T-helper 2 cell treated with Interferon-gamma antibody and Interleukin-4, amounts not matched to agents 5 μg/mL and 100 μg/mL, for 36 hours (primary cell): Measurements from ENCODE around the gene PRB2.
"Not testable (repeated sequence)": the region's sequence is repeated elsewhere in the genome, so short reads cannot be mapped to it uniquely, and the experiment has no call there.

Experiments
- DNase-seq: peaks from one replicate; pipeline ENCODE4 v3.0.0; 2021; ENCODE audit warnings: low spot score
- H3K27ac Mint-ChIP-seq: one replicate; pipeline ENCODE4 v1.8.0; 2021; ENCODE audit warnings: mild to moderate bottlenecking, mixed read lengths
- H3K27me3 Mint-ChIP-seq: one replicate; pipeline ENCODE4 v1.8.0; 2021; ENCODE audit warnings: low read depth, mixed read lengths
- H3K36me3 Mint-ChIP-seq: one replicate; pipeline ENCODE4 v1.8.0; 2021; ENCODE audit warnings: low read depth, mixed read lengths
- H3K4me1 Mint-ChIP-seq: one replicate; pipeline ENCODE4 v1.8.0; 2021; ENCODE audit warnings: low read depth, mixed read lengths
- H3K4me3 Mint-ChIP-seq: one replicate; pipeline ENCODE4 v1.8.0; 2022; ENCODE audit warnings: mild to moderate bottlenecking, moderate library complexity, mixed read lengths
- H3K9me3 Mint-ChIP-seq: one replicate; pipeline ENCODE4 v1.8.0; 2021; ENCODE audit warnings: mixed read lengths

The PRB2 gene

DNA sequence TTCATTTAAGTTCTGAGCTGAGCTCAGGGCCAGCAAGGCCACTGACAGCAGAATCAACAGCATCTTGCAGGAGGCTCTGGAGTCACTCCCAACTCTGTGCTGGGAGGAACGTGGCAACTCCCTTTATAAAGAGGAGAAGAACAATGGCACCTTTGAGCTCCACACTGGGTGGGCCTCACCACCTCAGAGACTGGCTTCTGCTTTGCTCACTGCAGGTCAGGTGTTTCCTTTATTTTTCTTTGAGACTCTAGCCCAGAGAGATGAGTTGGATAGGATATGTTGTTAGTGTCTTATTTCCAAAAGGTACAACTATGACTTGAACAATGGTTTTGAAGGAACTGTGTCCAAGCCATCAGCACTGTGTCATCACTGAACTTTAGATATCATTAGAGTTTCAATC lies at the start of gene PRB2:
Gene PRB2 (minus strand): TSS at position 101 of the 400 bp plus-strand sequence. CDS start 38 bp downstream, at position 63.
- H3K4me3 Mint-ChIP-seq, H3K27ac Mint-ChIP-seq, H3K4me1 Mint-ChIP-seq, H3K36me3 Mint-ChIP-seq, H3K27me3 Mint-ChIP-seq, H3K9me3 Mint-ChIP-seq, DNase-seq: not testable (repeated sequence)

DNA sequence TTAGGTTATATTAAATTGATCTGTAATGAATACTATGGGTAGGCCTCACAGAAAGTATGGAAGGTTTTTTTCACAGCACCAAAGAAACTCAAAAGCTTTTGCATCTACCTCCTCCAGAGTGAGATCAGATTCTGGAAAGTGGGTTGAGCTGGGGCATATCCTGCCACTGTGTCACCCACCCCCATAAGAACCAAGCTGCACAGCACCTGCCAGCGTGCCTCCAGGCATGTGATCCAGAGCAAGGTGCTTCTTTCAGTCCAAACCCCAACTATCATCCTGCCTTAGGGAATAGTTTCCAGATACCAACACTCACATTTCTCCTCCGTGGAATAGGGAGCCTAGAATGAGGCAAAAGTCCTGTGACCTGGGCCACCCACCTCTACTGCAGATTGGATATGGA lies 42.6 kb upstream of the PRB2 start:
- Mint-ChIP-seq H3K4me1 (no peaks in the 10 kb centered on the region), H3K27me3 (no peaks in the 10 kb centered on the region), H3K9me3 (no peaks in the 10 kb centered on the region), H3K4me3 (no peak overlapping the region), H3K36me3 (no peaks in the 10 kb centered on the region), H3K27ac (no peak overlapping the region)
- no peak for DNase-seq

DNA sequence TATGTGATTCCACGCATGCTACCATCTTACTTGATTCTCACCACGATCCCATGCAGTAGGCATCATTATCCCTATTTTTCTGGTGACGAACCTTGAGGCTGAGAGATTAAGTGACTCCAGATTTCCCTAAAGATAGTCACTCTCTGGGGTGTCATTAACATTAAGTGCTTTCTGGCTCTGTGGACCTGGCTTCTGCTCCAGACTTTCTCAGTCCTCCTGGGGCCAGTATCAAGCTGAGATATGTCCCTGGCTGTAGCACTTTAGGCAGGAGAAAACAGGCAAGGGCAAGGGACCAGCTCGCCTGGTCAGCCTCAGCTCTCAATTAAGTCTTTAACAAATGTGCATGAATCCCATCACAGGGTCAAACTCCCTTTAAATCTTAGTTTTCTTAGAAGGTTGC lies 38.3 kb upstream of the PRB2 start:
- Mint-ChIP-seq H3K9me3 (no peaks in the 10 kb centered on the region), H3K4me1 (no peaks in the 10 kb centered on the region), H3K27me3 (no peaks in the 10 kb centered on the region), H3K4me3 (no peak overlapping the region), H3K27ac (no peak overlapping the region), H3K36me3 (no peaks in the 10 kb centered on the region)
- no peak for DNase-seq

DNA sequence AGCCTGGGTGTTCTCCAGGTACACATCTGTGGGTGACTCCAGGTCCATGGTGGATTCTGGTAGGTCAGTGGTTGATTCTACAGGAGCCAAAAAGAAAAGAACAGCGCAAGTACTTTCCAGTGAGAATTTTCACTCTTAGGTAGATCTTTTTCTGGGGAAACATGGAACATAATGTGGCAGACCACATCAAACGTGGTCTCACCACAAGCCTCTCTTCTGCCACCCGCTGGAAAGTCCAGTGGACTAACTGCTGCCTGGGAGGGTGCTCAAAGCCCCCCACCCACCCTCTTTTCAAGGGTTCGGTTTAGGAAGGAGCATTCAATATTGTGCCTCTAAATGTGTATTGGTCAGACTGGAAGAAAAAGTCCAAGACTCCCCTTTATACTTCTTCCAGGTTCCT lies 36.1 kb upstream of the PRB2 start:
- no peaks in the 10 kb centered on the region for H3K36me3 Mint-ChIP-seq
- H3K9me3 Mint-ChIP-seq = no peaks in the 10 kb centered on the region
- H3K27ac Mint-ChIP-seq = no peak overlapping the region
- H3K4me1 Mint-ChIP-seq = no peaks in the 10 kb centered on the region
- no peaks in the 10 kb centered on the region for H3K27me3 Mint-ChIP-seq
- DNase-seq = no peak
- no peak overlapping the region for H3K4me3 Mint-ChIP-seq

DNA sequence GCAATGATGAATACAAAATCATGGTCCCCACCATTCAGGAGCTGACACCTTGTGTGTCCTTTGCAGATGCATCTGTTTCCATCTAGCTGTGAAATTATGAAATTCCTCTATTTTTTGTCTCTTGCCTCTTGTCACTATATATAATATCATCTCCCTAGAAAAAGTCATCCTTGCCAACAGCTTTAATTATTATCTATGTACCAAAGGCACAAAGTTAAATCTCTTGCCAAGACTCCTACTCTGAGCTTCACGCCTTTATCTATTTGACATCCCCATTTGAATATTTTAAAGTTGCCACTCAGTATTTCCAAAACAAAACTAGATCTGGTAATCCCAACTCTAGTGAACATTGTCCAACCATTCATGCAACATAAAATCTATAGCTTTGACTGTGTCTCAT lies 32.0 kb upstream of the PRB2 start:
- Mint-ChIP-seq H3K9me3 (no peaks in the 10 kb centered on the region), H3K4me1 (no peaks in the 10 kb centered on the region), H3K27ac (no peak overlapping the region), H3K36me3 (no peaks in the 10 kb centered on the region), H3K27me3 (no peaks in the 10 kb centered on the region), H3K4me3 (no peak overlapping the region)
- no peak for DNase-seq

DNA sequence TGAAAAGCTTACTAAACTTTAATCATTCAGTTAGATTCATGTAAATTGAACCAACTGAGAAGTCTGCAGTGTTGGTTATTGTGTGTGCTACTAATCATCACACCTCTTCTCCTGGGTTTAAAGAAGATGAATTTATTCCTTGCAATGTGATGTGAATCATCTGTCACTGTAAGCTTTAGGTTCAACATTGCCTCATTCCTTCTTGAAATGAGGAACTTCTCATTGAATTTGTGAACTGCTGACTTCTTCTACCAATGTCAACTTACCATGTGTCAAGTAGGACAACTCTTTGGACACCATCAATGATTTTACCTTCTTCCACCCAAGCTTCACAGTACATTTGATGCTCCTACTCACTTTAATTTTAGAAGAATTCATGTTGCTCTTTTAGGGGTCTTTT lies 17.4 kb upstream of the PRB2 start:
- no peak overlapping the region for H3K4me3 Mint-ChIP-seq
- no peak for DNase-seq
- H3K27ac Mint-ChIP-seq = no peak overlapping the region
- H3K36me3 Mint-ChIP-seq = no peaks in the 10 kb centered on the region
- H3K27me3 Mint-ChIP-seq = no peaks in the 10 kb centered on the region
- no peaks in the 10 kb centered on the region for H3K4me1 Mint-ChIP-seq
- peaks cover 15% of the 10 kb centered on the region for H3K9me3 Mint-ChIP-seq

DNA sequence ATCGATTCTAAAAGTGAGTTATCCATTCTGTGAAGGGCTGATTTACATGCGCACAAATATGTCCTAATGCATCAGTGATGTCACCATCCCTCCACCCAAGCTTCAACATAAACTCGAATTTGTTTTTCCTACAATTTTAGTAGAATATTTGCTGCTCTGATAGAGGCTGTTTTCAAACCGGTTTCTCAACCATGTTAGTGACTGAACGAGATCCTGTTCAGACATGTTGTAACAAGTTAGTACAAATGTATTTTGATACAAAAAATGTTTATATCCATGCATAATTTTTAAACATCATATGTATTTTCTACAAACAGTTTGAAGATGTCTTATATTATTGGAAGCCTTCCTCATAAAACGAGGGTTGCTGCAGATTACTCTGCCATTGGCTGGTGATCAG lies 12.7 kb upstream of the PRB2 start:
- Mint-ChIP-seq H3K4me1 (no peaks in the 10 kb centered on the region), H3K27me3 (no peaks in the 10 kb centered on the region), H3K36me3 (no peaks in the 10 kb centered on the region), H3K4me3 (no peak overlapping the region), H3K27ac (no peak overlapping the region), H3K9me3 (peaks cover 12% of the 10 kb centered on the region)
- DNase-seq = no peak

DNA sequence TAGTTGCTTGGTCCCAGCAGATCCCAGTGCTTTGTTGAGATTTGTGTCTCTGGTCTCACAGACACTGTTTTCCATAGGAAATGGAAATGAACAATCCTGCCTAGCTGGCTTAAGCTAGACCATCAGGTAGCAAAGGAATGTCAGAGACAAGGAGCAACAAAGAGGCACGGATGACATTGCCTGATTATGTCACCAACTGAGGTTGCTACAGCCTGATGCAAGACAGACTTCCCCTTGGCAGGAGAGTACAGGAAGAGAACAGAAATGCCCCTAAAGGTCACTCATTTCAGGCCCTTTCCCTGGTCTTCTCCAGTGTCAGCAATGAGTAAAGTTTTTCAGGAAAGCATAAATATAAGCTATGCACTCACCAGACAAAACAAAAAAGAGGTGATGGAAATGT lies 2.0 kb upstream of the PRB2 start:
- no peaks in the 10 kb centered on the region for H3K9me3 Mint-ChIP-seq
- H3K27me3 Mint-ChIP-seq = no peaks in the 10 kb centered on the region
- no peak overlapping the region for H3K27ac Mint-ChIP-seq
- H3K36me3 Mint-ChIP-seq = no peaks in the 10 kb centered on the region
- no peak for DNase-seq
- H3K4me1 Mint-ChIP-seq = no peaks in the 10 kb centered on the region
- no peak overlapping the region for H3K4me3 Mint-ChIP-seq

DNA sequence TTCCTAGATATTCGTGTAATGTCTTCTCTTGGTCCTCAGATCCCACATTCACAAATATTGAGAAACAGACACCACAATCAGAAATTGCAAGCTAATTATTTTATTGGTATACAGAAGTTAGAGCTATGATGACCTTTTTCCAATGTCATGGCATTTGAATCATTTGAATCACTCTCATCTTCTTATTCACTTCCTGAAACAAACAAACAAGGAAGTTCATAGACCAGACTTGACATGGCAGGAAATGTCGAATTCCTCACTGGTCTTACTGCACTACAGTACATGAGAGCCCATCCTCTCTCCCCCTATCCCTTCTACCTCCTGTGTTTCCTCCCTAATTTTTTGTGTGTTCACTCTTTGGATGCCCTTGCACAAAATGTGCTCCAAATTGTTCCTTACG lies 3.9 kb downstream of the PRB2 start:
- H3K4me3 Mint-ChIP-seq, H3K9me3 Mint-ChIP-seq, H3K4me1 Mint-ChIP-seq, H3K36me3 Mint-ChIP-seq, H3K27ac Mint-ChIP-seq, DNase-seq, H3K27me3 Mint-ChIP-seq: not testable (repeated sequence)

DNA sequence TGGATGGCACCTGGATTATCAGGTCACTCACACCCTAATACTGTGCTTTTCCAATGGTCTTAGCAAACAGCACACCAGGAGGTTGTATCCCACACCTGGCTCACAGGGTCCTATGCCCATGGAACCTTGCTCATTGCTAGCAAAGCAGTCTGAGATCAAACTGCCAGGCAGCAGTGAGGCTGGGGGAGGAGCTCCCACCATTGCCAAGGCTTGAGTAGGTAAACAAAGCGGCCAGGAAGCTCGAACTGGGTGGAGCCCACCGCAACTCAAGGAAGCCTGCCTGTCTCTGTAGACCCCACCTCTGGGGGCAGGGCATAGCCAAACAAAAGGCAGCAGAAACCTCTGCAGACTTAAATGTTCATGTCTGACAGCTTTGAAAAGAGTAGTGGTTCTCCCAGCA lies 17.9 kb downstream of the PRB2 start:
- H3K27me3 Mint-ChIP-seq, H3K4me3 Mint-ChIP-seq, H3K36me3 Mint-ChIP-seq, DNase-seq, H3K4me1 Mint-ChIP-seq, H3K27ac Mint-ChIP-seq: not testable (repeated sequence)
- peaks cover 45% of the 10 kb centered on the region for H3K9me3 Mint-ChIP-seq

DNA sequence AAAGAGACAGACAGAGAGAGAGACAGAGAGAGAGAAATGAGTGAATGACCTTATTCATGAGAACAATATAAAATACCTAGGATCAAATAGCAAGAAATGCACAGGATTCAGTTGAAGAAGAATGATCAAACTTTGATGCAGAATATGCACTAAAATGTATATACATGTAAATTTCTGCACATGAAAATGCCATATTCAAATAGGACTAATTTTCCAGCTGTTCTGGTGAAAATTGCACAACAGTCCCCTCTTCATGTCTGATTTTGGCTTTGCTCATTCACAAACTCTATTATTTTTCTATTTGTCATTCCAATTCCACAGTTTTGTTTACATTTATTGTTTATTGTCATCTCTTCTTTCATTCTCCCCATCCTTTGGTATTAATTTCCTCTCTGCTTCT lies 34.2 kb downstream of the PRB2 start:
- Mint-ChIP-seq H3K27ac (no peak overlapping the region), H3K9me3 (no peaks in the 10 kb centered on the region), H3K27me3 (no peaks in the 10 kb centered on the region), H3K36me3 (no peaks in the 10 kb centered on the region), H3K4me3 (no peak overlapping the region), H3K4me1 (no peaks in the 10 kb centered on the region)
- no peak for DNase-seq

DNA sequence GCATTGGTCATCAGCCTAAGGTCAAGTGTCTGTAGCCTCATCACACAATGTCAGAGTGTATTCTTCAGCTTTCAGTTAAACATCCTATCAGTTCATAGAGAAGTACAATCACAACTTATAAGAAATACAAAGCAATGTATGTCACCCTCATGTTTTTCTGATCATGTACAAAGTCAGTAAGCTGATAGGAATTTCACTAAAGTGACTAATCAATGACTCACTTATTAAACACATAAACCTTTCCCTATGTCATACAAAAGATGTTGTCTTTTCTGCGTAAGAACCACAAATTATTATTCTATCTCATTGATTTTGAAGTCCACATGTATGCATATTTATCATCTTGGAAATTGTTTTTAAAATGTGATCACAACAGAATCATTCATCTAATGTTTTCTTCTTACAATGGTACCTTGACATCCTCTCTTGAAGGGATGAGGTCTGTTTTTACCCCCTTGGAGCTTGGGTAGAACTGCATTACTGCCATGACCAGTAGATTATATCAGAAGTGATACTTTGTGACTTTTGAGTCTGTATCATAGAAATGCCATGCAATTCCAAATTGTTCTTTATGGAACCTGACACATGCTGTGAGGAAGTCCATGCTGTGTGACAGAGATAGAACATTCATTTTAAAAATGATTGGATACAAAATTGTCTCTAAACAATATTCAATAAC lies 35.0 kb downstream of the PRB2 start:
- H3K27ac Mint-ChIP-seq, H3K27me3 Mint-ChIP-seq, H3K36me3 Mint-ChIP-seq, DNase-seq, H3K9me3 Mint-ChIP-seq, H3K4me3 Mint-ChIP-seq, H3K4me1 Mint-ChIP-seq: not testable (repeated sequence)

DNA sequence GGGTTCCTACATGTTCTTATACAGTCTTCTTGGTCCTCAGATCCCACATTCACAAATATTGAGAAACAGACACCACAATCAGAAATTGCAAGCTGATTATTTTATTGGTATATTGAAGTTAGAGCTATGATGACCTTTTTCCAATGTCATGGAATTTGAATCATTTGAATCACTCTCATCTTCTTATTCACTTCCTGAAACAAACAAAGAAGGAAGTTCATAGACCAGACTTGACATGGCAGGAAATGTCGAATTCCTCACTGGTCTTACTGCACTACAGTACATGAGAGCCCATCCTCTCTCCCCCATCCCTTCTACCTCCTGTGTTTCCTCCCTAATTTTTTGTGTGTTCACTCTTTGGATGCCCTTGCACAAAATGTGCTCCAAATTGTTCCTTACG lies 43.6 kb downstream of the PRB2 start:
- peaks cover 10% of the 10 kb centered on the region for H3K27me3 Mint-ChIP-seq
- not testable (repeated sequence) for H3K4me1 Mint-ChIP-seq, H3K36me3 Mint-ChIP-seq, DNase-seq, H3K27ac Mint-ChIP-seq, H3K4me3 Mint-ChIP-seq, H3K9me3 Mint-ChIP-seq

DNA sequence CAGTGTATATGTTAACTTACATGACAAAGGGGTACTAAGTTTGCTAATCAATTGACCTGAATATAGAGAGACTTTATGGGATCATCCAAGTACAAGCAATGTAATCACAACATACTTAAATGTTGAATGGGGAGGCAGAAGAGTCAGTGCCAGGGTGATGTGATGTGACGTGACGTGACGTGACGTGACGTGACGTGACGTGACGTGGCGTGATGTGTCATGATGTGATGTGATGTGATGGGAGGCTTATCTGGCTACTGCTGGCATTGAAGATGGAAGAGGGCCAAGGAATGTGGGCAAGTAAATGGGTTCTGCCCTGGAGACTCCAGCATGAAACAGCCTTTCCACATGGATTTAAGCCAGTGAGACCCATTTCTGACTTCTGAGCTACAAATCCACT lies 46.9 kb downstream of the PRB2 start:
- H3K27ac Mint-ChIP-seq = no peak overlapping the region
- no peaks in the 10 kb centered on the region for H3K9me3 Mint-ChIP-seq
- no peaks in the 10 kb centered on the region for H3K4me1 Mint-ChIP-seq
- H3K27me3 Mint-ChIP-seq = no peaks in the 10 kb centered on the region
- no peaks in the 10 kb centered on the region for H3K36me3 Mint-ChIP-seq
- DNase-seq = no peak
- no peak overlapping the region for H3K4me3 Mint-ChIP-seq

DNA sequence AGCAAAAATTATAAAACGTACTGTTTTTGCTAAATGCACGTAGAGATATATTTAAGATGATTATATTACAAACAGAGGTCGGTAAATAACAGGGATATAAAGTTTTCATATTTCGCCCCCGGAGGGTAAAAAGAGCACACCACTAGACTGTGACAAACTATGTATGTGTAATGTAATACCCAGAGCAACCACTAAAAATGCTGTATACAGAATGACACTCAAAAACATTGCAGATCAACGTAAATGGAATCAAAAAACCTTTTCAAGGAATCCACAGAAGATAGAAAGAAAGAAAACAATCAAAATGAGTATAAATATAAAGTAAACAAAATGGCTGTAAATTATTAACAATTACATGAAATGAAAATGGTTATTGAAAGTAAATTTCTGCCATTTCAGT lies 47.6 kb downstream of the PRB2 start:
- no peak for DNase-seq
- H3K4me1 Mint-ChIP-seq = no peaks in the 10 kb centered on the region
- no peak overlapping the region for H3K4me3 Mint-ChIP-seq
- no peaks in the 10 kb centered on the region for H3K9me3 Mint-ChIP-seq
- H3K27ac Mint-ChIP-seq = no peak overlapping the region
- no peaks in the 10 kb centered on the region for H3K27me3 Mint-ChIP-seq
- no peaks in the 10 kb centered on the region for H3K36me3 Mint-ChIP-seq
